ENCODE data around the gene USH1C. TPM values are rescaled to one million over a fixed set of nuclear protein-coding genes. Genes with fewer than 3 reads are reported as not detected.
A peak's percentile ranks its signal among the peaks of the same experiment; 100 is the strongest.

The USH1C gene
- total and polyA plus RNA-seq, 3 donors from 2014 or later: 1.2 to 3.7 (median 1.2) TPM

DNA sequence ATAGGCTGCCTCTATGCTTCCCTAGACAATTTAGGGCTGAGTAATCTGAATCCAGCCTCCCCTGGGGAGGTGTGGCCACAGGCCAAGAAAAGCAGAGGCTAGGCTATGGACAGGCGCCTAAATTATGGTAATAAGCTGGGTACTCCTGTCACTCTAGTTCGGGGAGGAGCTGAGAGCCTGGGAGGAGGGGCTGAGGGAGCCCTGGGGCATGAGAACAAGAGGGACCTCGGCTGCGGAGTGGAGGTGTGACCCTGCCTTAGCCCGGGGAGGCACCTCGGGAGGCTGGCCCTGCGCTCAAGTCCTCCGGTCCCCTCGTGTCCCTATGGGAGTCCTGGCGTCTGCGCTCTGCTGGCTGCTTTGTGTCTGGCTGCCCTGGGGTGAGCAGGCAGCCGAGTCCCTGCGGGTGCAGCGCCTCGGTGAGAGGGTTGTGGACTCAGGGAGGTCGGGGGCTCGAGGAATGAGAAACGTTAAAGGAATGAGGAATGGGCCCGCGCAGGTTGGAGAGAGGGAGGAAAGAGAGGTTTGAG is 2.9 kb upstream of the USH1C start, which contains the start of gene OTOG:
TSS of gene OTOG (plus strand) at position 209 of the 527 bp plus-strand sequence. CDS start at position 323, 114 bp downstream.
- WGBS, 2 donors: 24 to 28% methylated on average over 19 to 20 of the region's 20 CpGs
- DNase-seq: no peak
- Histone ChIP-seq H3K27ac (no peak within 1 kb of the TSS), H3K27me3 (no peaks in the 10 kb centered on the region), H3K4me3 (no peak within 1 kb of the TSS), H3K4me1 (no peaks in the 10 kb centered on the region), H3K36me3 (ENCODE audit: low read depth, missing control alignments) (no peaks in the 10 kb centered on the region), H3K9me3 (no peaks in the 10 kb centered on the region)
- TF ChIP-seq, protein P1, sequence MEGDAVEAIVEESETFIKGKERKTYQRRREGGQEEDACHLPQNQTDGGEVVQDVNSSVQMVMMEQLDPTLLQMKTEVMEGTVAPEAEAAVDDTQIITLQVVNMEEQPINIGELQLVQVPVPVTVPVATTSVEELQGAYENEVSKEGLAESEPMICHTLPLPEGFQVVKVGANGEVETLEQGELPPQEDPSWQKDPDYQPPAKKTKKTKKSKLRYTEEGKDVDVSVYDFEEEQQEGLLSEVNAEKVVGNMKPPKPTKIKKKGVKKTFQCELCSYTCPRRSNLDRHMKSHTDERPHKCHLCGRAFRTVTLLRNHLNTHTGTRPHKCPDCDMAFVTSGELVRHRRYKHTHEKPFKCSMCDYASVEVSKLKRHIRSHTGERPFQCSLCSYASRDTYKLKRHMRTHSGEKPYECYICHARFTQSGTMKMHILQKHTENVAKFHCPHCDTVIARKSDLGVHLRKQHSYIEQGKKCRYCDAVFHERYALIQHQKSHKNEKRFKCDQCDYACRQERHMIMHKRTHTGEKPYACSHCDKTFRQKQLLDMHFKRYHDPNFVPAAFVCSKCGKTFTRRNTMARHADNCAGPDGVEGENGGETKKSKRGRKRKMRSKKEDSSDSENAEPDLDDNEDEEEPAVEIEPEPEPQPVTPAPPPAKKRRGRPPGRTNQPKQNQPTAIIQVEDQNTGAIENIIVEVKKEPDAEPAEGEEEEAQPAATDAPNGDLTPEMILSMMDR (IDR thresholded peaks at IDR 0.05): no peak
- no peak for TF ChIP-seq POLR2A (IDR thresholded peaks at IDR 0.05)
- intact Hi-C loops (cut with DNase I; ENCODE audit: low total_unique reads): no loop called here

DNA sequence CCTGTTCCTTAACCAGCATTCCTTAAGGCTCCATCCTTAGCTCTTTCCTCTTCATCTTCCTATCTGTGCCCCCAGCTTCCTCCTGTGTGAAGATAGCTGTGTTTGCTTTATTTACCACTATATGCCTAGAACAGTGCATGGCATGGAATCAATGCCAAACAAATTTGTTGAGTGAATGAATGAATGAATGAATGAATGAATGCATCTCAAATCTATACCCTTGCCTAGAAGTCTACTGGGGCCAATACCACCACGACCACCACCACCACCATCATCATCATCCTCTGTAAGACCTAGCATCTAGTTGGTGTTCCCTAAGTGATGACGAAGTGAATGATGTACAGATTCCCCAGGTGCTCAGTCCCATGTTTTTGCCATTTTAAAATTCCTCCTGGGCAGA is 2.0 kb upstream of the USH1C start:
- TF ChIP-seq POLR2A (IDR thresholded peaks at IDR 0.05): no peak
- TF ChIP-seq, protein P1 (IDR thresholded peaks at IDR 0.05): no peak
- no peak overlapping the region for H3K27ac ChIP-seq
- no peak overlapping the region for H3K4me3 ChIP-seq
- WGBS, 2 donors: 90 to 94% methylated on average over 2 of the region's 2 CpGs
- DNase-seq: no peak
- intact Hi-C loops (cut with DNase I; ENCODE audit: low total_unique reads): no loop called here
- no peaks in the 10 kb centered on the region for H3K27me3 ChIP-seq
- H3K4me1 ChIP-seq: no peaks in the 10 kb centered on the region
- H3K36me3 ChIP-seq (ENCODE audit: low read depth, missing control alignments): no peaks in the 10 kb centered on the region
- no peaks in the 10 kb centered on the region for H3K9me3 ChIP-seq

GRCh38 chr11:17543574-17544180 is 539 bp downstream of the USH1C start:
- H3K27ac ChIP-seq: no peak overlapping the region

GRCh38 chr11:17543041-17543440 is 1.2 kb downstream of the USH1C start:
- intact Hi-C loops (cut with DNase I; ENCODE audit: low total_unique reads): no loop called here
- H3K36me3 ChIP-seq (ENCODE audit: low read depth, missing control alignments): no peaks in the 10 kb centered on the region
- H3K4me3 ChIP-seq: no peak overlapping the region
- no peaks in the 10 kb centered on the region for H3K9me3 ChIP-seq
- 83 to 90% methylated on average over 2 of the region's 2 CpGs for WGBS, 2 donors
- H3K27me3 ChIP-seq: no peaks in the 10 kb centered on the region
- no peak for DNase-seq
- no peak overlapping the region for H3K27ac ChIP-seq
- TF ChIP-seq, protein P1 (IDR thresholded peaks at IDR 0.05): no peak
- no peak for TF ChIP-seq POLR2A (IDR thresholded peaks at IDR 0.05)
- H3K4me1 ChIP-seq: no peaks in the 10 kb centered on the region

More at GRCh38 chr11:17543574-17544180, 539 bp downstream of the USH1C start:
- TF ChIP-seq, protein P1 (IDR thresholded peaks at IDR 0.05): no peak
- WGBS, 2 donors: 23 to 37% methylated on average over 17 of the region's 17 CpGs
- H3K36me3 ChIP-seq (ENCODE audit: low read depth, missing control alignments): no peaks in the 10 kb centered on the region
- intact Hi-C loops (cut with DNase I; ENCODE audit: low total_unique reads): no loop called here
- H3K27me3 ChIP-seq: no peaks in the 10 kb centered on the region
- no peaks in the 10 kb centered on the region for H3K9me3 ChIP-seq
- DNase-seq: no peak
- H3K4me1 ChIP-seq: no peaks in the 10 kb centered on the region
- H3K4me3 ChIP-seq: peak overlapping the region; percentile 10 to 47

GRCh38 chr11:17542249-17542648 is 2.0 kb downstream of the USH1C start:
- WGBS, 2 donors: 87 to 93% methylated on average over 4 of the region's 4 CpGs
- Histone ChIP-seq H3K36me3 (ENCODE audit: low read depth, missing control alignments) (no peaks in the 10 kb centered on the region), H3K9me3 (no peaks in the 10 kb centered on the region), H3K27ac (no peak overlapping the region), H3K27me3 (no peaks in the 10 kb centered on the region), H3K4me1 (no peaks in the 10 kb centered on the region), H3K4me3 (no peak overlapping the region)
- TF ChIP-seq, protein P1 (IDR thresholded peaks at IDR 0.05): no peak
- no peak for TF ChIP-seq POLR2A (IDR thresholded peaks at IDR 0.05)
- intact Hi-C loops (cut with DNase I; ENCODE audit: low total_unique reads): no loop called here
- no peak for DNase-seq

Data from testis (tissue), 3 donors.